Measurements from ENCODE around the gene PPP1R16B. TPM values are rescaled to one million over a fixed set of nuclear protein-coding genes. Genes with fewer than 3 reads are reported as not detected.
A peak's percentile ranks its signal among the peaks of the same experiment; 100 is the strongest.

Gene PPP1R16B
- total RNA-seq, 6 experiments from 2014 or later = 0.62 to 4.0 (median 2.3) TPM

DNA sequence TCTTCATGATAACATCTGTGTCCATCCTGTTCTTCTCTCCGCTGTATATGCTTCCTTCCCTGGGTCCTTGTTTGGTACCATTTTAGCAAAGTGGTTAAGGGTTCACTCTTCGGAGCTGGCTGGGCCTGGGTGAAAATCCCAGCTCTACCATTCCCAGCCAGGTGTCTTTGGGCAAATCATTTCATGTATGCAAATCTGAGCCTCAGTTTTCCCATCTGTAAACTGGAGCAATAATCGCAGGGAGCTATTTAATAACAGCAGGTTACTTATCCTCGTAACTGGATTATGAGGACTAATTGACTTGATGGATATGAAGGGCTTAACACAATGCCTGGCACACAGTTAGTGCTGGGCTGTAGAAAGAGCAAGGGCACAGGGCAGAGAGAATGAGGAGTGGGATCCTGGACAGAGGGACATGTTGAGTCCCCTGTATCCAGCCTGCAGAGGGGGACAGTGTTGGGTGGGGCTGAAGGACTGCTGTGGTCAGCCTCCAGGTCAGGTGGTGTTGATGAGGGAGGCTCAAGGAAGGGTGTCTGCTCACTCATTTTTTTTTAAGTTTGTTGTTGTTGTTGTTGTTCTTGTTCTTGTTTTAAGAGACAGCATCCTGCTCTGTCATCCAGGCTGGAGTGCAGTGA lies 76.4 kb downstream of the PPP1R16B start:
- no peak overlapping the region for H3K4me3 ChIP-seq
- H3K27ac ChIP-seq = no peak overlapping the region
- intact Hi-C loops (cut with DNase I) = no loop called here
- 83% methylated on average over 4 of the region's 4 CpGs for WGBS (ENCODE audit: insufficient coverage, low coverage, low lambda C conversion rate, missing lambda C conversion rate)
- TF ChIP-seq, protein P1, sequence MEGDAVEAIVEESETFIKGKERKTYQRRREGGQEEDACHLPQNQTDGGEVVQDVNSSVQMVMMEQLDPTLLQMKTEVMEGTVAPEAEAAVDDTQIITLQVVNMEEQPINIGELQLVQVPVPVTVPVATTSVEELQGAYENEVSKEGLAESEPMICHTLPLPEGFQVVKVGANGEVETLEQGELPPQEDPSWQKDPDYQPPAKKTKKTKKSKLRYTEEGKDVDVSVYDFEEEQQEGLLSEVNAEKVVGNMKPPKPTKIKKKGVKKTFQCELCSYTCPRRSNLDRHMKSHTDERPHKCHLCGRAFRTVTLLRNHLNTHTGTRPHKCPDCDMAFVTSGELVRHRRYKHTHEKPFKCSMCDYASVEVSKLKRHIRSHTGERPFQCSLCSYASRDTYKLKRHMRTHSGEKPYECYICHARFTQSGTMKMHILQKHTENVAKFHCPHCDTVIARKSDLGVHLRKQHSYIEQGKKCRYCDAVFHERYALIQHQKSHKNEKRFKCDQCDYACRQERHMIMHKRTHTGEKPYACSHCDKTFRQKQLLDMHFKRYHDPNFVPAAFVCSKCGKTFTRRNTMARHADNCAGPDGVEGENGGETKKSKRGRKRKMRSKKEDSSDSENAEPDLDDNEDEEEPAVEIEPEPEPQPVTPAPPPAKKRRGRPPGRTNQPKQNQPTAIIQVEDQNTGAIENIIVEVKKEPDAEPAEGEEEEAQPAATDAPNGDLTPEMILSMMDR (IDR thresholded peaks at IDR 0.05) = no peak
- TF ChIP-seq POLR2A (IDR thresholded peaks at IDR 0.05) = no peak
- H3K9me3 ChIP-seq = no peaks in the 10 kb centered on the region
- no peak for DNase-seq
- H3K4me1 ChIP-seq = no peaks in the 10 kb centered on the region
- H3K27me3 ChIP-seq = no peaks in the 10 kb centered on the region
- ATAC-seq = no peak
- no peaks in the 10 kb centered on the region for H3K36me3 ChIP-seq

DNA sequence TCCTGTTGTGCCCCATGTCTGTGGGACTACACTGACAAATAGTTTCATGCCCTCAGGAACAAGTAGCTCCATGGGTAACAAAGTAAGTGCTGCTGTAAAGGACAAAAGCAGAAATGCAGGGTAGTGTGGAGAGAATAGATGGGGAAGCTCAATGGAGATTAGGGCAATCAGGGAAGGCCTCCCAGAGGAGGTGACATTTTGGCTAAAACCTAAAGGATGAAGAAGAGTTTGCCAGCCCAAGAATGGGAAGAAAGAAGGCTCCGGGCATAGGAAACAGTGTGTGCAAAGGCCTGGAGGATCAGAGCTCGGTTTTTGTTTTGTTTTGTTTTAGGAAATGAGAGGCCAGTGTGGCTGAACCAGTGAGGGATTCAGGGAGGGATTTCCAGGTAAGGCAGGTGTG lies 77.1 kb downstream of the PPP1R16B start:
- ATAC-seq (no peak), DNase-seq (no peak)
- 59% methylated on average over 2 of the region's 2 CpGs for WGBS (ENCODE audit: insufficient coverage, low coverage, low lambda C conversion rate, missing lambda C conversion rate)
- no peaks in the 10 kb centered on the region for H3K4me1 ChIP-seq
- H3K27ac ChIP-seq = no peak overlapping the region
- H3K36me3 ChIP-seq = no peaks in the 10 kb centered on the region
- TF ChIP-seq, protein P1 (IDR thresholded peaks at IDR 0.05) = no peak
- TF ChIP-seq POLR2A (IDR thresholded peaks at IDR 0.05) = no peak
- intact Hi-C loops (cut with DNase I) = no loop called here
- H3K4me3 ChIP-seq = no peak overlapping the region
- H3K9me3 ChIP-seq = no peaks in the 10 kb centered on the region
- no peaks in the 10 kb centered on the region for H3K27me3 ChIP-seq

DNA sequence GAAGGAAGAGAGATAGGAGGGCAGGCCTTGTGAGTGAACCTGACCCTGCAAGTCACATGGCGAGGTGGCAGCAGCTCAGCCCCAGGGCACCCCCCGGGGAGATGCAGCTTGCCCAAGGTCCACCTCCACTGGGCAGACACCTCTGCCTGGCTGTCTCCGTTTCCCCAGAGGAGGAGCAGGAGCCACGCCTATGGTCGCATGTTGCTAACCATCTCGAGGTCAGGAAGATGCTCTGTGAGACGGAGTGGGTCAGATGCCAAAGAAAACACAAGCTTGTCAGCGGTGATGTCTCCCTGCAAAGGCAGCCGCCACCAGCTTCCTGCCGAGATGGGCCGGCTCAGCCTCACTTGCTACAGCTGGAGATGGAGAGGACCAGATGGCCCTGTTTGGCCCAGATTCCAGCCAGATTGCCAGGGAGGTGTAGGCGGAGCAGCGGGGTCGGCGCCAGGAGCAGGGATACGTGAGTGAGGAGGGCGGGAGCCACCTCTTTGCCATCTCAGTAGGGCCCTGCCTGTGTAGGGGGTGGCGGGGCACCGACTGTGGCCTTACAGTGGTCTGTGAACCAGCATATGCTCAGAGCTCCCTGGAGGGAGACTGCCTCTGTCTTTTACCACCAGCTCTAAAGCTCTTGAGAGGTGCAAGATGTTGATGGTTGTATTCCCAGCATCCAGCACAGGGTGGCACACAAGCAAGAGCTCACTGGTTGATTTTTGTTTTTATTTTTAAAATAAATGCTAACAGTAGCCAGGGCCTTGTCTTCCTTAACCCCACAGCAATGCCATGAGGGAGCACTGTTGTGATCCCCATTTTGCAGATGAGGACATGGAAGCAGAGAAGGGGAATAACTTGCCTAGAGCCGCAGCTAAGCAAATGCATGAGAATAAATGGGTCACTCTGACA lies 77.8 kb downstream of the PPP1R16B start:
- no peak overlapping the region for H3K27ac ChIP-seq
- intact Hi-C loops (cut with DNase I) = no loop called here
- peak in 3 of 4 donors; percentile 15 to 32 (median 27) for ATAC-seq

DNA sequence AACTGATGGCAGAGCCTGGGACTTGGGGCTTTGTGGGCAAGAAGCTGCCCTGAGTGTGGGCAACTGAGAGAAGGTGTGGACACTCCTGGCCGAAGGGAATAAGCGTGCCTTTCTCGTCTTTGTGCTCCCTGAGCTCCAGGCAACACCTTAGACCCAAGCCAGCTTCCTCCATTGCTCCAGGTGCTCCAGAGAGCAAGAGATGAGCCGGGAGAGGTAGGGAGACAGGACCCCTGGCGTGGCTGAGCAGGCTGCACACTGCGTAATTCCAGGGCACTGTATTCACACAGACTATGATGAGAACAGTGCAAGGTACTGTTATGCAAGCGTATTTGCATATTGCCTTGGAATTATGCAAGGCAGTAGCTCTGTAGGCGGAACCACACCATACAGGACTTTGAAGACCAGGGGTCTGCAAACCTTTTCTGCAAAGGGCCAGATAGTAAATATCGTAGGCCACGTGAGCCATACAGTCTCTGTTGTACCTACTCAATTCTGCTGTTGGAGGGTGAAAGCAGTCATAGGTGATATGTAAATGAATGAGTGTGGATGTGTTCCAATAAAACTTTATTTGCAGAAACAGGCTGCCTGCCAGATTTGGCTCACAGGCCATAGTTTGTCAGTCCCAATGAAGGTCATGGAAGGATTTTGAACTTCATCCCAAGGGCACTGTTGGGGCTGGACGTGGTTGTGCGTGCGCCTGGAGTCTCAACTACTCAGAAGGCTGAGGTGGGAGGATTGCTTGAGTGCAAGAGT lies 78.7 kb downstream of the PPP1R16B start:
- Histone ChIP-seq H3K4me1 (no peaks in the 10 kb centered on the region), H3K9me3 (no peaks in the 10 kb centered on the region), H3K4me3 (no peak overlapping the region), H3K27me3 (no peaks in the 10 kb centered on the region), H3K36me3 (no peaks in the 10 kb centered on the region), H3K27ac (no peak overlapping the region)
- intact Hi-C loops (cut with DNase I) = no loop called here
- WGBS (ENCODE audit: insufficient coverage, low coverage, low lambda C conversion rate, missing lambda C conversion rate) = 73% methylated on average over 9 of the region's 13 CpGs
- TF ChIP-seq, protein P1 (IDR thresholded peaks at IDR 0.05) = no peak
- DNase-seq = no peak
- ATAC-seq = peak in 1 of 4 donors; percentile 17

More for the DNA sequence above, 77.8 kb downstream of the PPP1R16B start:
- no peak overlapping the region for H3K4me3 ChIP-seq
- no peak for DNase-seq
- no peaks in the 10 kb centered on the region for H3K4me1 ChIP-seq
- WGBS (ENCODE audit: insufficient coverage, low coverage, low lambda C conversion rate, missing lambda C conversion rate) = 63% methylated on average over 6 of the region's 20 CpGs
- TF ChIP-seq, protein P1 (IDR thresholded peaks at IDR 0.05) = no peak
- no peak for TF ChIP-seq POLR2A (IDR thresholded peaks at IDR 0.05)
- no peaks in the 10 kb centered on the region for H3K36me3 ChIP-seq
- no peaks in the 10 kb centered on the region for H3K9me3 ChIP-seq
- no peaks in the 10 kb centered on the region for H3K27me3 ChIP-seq

All from right lobe of liver (tissue), 6 donors.